Activated CD4-positive, alpha-beta T cell treated with anti-CD3 and anti-CD28 coated beads for 48 hours (primary cell): ENCODE results near the gene TERB1.

ENCODE experiments used
- DNase-seq: peaks from one replicate; pipeline ENCODE4 v3.0.0-alpha.2; 2020

TERB1 gene

GRCh38 chr16:66801320-66802105 is at the start of gene TERB1:
Gene TERB1 (minus strand): TSS chr16:66801584. CDS start chr16:66796798, 4,786 bp downstream.
- DNase-seq: no peak

- no peak for DNase-seq
These were observed 48.9 kb upstream of the TERB1 start for GRCh38 chr16:66850115-66850815.

- DNase-seq: no peak
These were observed 48.2 kb upstream of the TERB1 start for GRCh38 chr16:66849549-66849948.

GRCh38 chr16:66849021-66849420 is 47.6 kb upstream of the TERB1 start:
- no peak for DNase-seq

- DNase-seq: no peak
These were observed 46.8 kb upstream of the TERB1 start for GRCh38 chr16:66848172-66848571.

GRCh38 chr16:66847533-66848067 is 46.2 kb upstream of the TERB1 start:
- no peak for DNase-seq

GRCh38 chr16:66846831-66847230 is 45.4 kb upstream of the TERB1 start:
- DNase-seq: no peak

- no peak for DNase-seq
These were observed 44.9 kb upstream of the TERB1 start for GRCh38 chr16:66846266-66846665.

- no peak for DNase-seq
These were observed 44.4 kb upstream of the TERB1 start for GRCh38 chr16:66845791-66846221.

- DNase-seq: no peak
These were observed 43.7 kb upstream of the TERB1 start for GRCh38 chr16:66845080-66845410.

GRCh38 chr16:66844342-66845079 is 43.1 kb upstream of the TERB1 start, which contains the start of gene CA7:
Gene CA7 (plus strand): TSS chr16:66844414. CDS start chr16:66844488, 74 bp downstream.
- no peak for DNase-seq

GRCh38 chr16:66844009-66844341 is 42.6 kb upstream of the TERB1 start:
- DNase-seq: no peak

- DNase-seq: no peak
These were observed 41.8 kb upstream of the TERB1 start for GRCh38 chr16:66843191-66843590.

GRCh38 chr16:66842765-66843164 is 41.4 kb upstream of the TERB1 start:
- no peak for DNase-seq

- no peak for DNase-seq
These were observed 40.0 kb upstream of the TERB1 start for GRCh38 chr16:66841366-66841765.

- DNase-seq: no peak
These were observed 39.5 kb upstream of the TERB1 start for GRCh38 chr16:66840883-66841282.

GRCh38 chr16:66834746-66835145 is 33.4 kb upstream of the TERB1 start:
- no peak for DNase-seq

- no peak for DNase-seq
These were observed 31.4 kb upstream of the TERB1 start for GRCh38 chr16:66832661-66833305.

- DNase-seq: no peak
These were observed 30.8 kb upstream of the TERB1 start for GRCh38 chr16:66832190-66832589.

GRCh38 chr16:66830422-66831404 is 29.3 kb upstream of the TERB1 start, which contains the start of gene NAE1:
Gene NAE1 (minus strand): TSS chr16:66830976. CDS start chr16:66830899, 77 bp downstream.
- peak; percentile 91 for DNase-seq

GRCh38 chr16:66824006-66824405 is 22.6 kb upstream of the TERB1 start:
- DNase-seq: no peak

- DNase-seq: no peak
These were observed 13.3 kb upstream of the TERB1 start for GRCh38 chr16:66814734-66815133.
